GM23338 (cell line): Measurements from ENCODE around the gene TXNDC16. TPM values are rescaled to one million over a fixed set of nuclear protein-coding genes. Genes with fewer than 3 reads are reported as not detected.

Experiments used
- ATAC-seq: fragments of 200-7000 bp; cut with Tn5 transposase; 3 replicates; pipeline ENCODE4 v1.9.1; 2020
- DNase-seq: peaks from one replicate; pipeline ENCODE4 v3.0.0-alpha.2; 2015; ENCODE audit warnings: low spot score
- H2AFZ ChIP-seq: fragments of 200-600 bp; sonication (generic); 2 replicates; pipeline ENCODE4 v1.8.0; 2016; ENCODE audit warnings: antibody characterized with exemption, mild to moderate bottlenecking, moderate library complexity
- H3F3A ChIP-seq: fragments of 200-600 bp; sonication (generic); replicated peaks from 2 replicates; pipeline ENCODE4 v1.8.0; 2017; ENCODE audit warnings: antibody characterized with exemption, mixed run types, low read depth
- H3K27ac ChIP-seq: fragments of 200-600 bp; sonication (generic); 2 replicates; pipeline ENCODE4 v1.6.1; 2016; ENCODE audit warnings: low read depth
- H3K27me3 ChIP-seq: fragments of 200-600 bp; sonication (generic); 2 replicates; pipeline ENCODE4 v1.8.0; 2016; ENCODE audit warnings: mild to moderate bottlenecking, mixed run types, moderate library complexity; ENCODE audit not compliant: insufficient read depth
- H3K36me3 ChIP-seq: fragments of 200-600 bp; sonication (generic); 2 replicates; pipeline ENCODE4 v1.8.0; 2016; ENCODE audit warnings: mild to moderate bottlenecking; ENCODE audit not compliant: insufficient read depth
- H3K4me1 ChIP-seq: fragments of 200-600 bp; sonication (generic); 2 replicates; pipeline ENCODE4 v1.8.0; 2016; ENCODE audit warnings: mild to moderate bottlenecking, moderate library complexity; ENCODE audit not compliant: insufficient read depth
- H3K4me2 ChIP-seq: fragments of 200-600 bp; sonication (generic); 2 replicates; pipeline ENCODE4 v1.7.1; 2017; ENCODE audit warnings: mixed run types
- H3K4me3 ChIP-seq: fragments of 200-600 bp; sonication (generic); 2 replicates; pipeline ENCODE4 v1.6.1; 2016; ENCODE audit warnings: mixed run types
- H3K79me2 ChIP-seq: fragments of 200-600 bp; sonication (generic); replicated peaks from 2 replicates; pipeline ENCODE4 v1.8.0; 2017; ENCODE audit warnings: mild to moderate bottlenecking; ENCODE audit not compliant: insufficient read depth
- H3K9me2 ChIP-seq: fragments of 200-600 bp; sonication (generic); 2 replicates; pipeline ENCODE4 v1.8.0; 2017; ENCODE audit not compliant: insufficient read depth
- H4K20me1 ChIP-seq: fragments of 200-600 bp; sonication (generic); replicated peaks from 2 replicates; pipeline ENCODE4 v1.8.0; 2017; ENCODE audit warnings: mild to moderate bottlenecking; ENCODE audit not compliant: insufficient read depth
- H3K27ac Mint-ChIP-seq: 2 replicates; pipeline ENCODE4 v1.8.0; 2020; ENCODE audit warnings: inconsistent platforms, mild to moderate bottlenecking, moderate library complexity, mixed read lengths
- H3K27me3 Mint-ChIP-seq: 3 replicates; pipeline ENCODE4 v1.8.0; 2022; ENCODE audit warnings: low read depth, mild to moderate bottlenecking, moderate library complexity, mixed read lengths, inconsistent platforms; ENCODE audit not compliant: insufficient read depth, poor library complexity
- H3K36me3 Mint-ChIP-seq: 3 replicates; pipeline ENCODE4 v1.8.0; 2021; ENCODE audit warnings: low read depth, mild to moderate bottlenecking, inconsistent platforms, moderate library complexity, mixed read lengths
- H3K4me1 Mint-ChIP-seq: 3 replicates; pipeline ENCODE4 v1.8.0; 2020; ENCODE audit warnings: mild to moderate bottlenecking, inconsistent platforms, mixed read lengths
- H3K4me3 Mint-ChIP-seq: 3 replicates; pipeline ENCODE4 v1.8.0; 2021; ENCODE audit warnings: moderate library complexity, mild to moderate bottlenecking, inconsistent platforms, mixed read lengths
- H3K9me3 Mint-ChIP-seq: 3 replicates; pipeline ENCODE4 v1.8.0; 2020; ENCODE audit warnings: moderate library complexity, mild to moderate bottlenecking, inconsistent platforms, mixed read lengths
- CREB1 ChIP-seq: fragments of 250-450 bp; sonication (Bioruptor Pico); IDR thresholded peaks from 2 replicates; pipeline ENCODE4 v1.5.0; 2020; ENCODE audit warnings: low read depth, mild to moderate bottlenecking, moderate library complexity
- EZH2phosphoT487 ChIP-seq: fragments of 200-600 bp; sonication (generic); IDR thresholded peaks from one replicate; pipeline ENCODE4 v1.8.1; 2018; ENCODE audit warnings: antibody characterized with exemption; ENCODE audit not compliant: unreplicated experiment
- JUNB ChIP-seq: IDR thresholded peaks from one replicate; pipeline ENCODE4 v1.6.1; 2016; ENCODE audit warnings: antibody characterized with exemption; ENCODE audit not compliant: unreplicated experiment
- NANOG ChIP-seq: IDR thresholded peaks from 2 replicates; pipeline ENCODE4 v1.6.1; 2016; ENCODE audit warnings: antibody characterized with exemption, borderline replicate concordance
- POLR2AphosphoS5 ChIP-seq: IDR thresholded peaks from 2 replicates; pipeline ENCODE4 v1.6.1; 2016; ENCODE audit warnings: antibody characterized with exemption, low read depth
- STAT1 ChIP-seq: IDR thresholded peaks from one replicate; pipeline ENCODE4 v1.6.1; 2016; ENCODE audit warnings: antibody characterized with exemption; ENCODE audit not compliant: unreplicated experiment
- ZNF114 ChIP-seq: fragments of 250-450 bp; sonication (Bioruptor Pico); IDR thresholded peaks from 2 replicates; pipeline ENCODE4 v1.5.0; 2020; ENCODE audit warnings: mild to moderate bottlenecking, moderate library complexity
- ZNF331 ChIP-seq: fragments of 250-450 bp; sonication (Bioruptor Pico); IDR thresholded peaks from 2 replicates; pipeline ENCODE4 v1.5.0; 2020; ENCODE audit warnings: low read depth, mild to moderate bottlenecking, moderate library complexity
- polyA plus RNA-seq: library from polyadenylated mRNA; unstranded; fragments of >200 nt; fragmentation: Nextera tagmentation; extraction: Ambion mirVana; gene quantifications from 2 replicates; pipeline ENCODE4 v1.2.1, GENCODE V29; 2016
- total RNA-seq: library from RNA; depleted of rRNA; stranded (reverse); fragments of >200 nt; shearing (Covaris generic); gene quantifications from 2 replicates; pipeline ENCODE4 v1.2.3, GENCODE V29; 2014
- TF ChIP-seq, protein P1 (sequence below): IDR thresholded peaks from 2 replicates; pipeline ENCODE4 v1.6.1; 2016; ENCODE audit warnings: antibody characterized with exemption
- TF ChIP-seq, protein P2 (sequence below): IDR thresholded peaks from one replicate; pipeline ENCODE4 v1.6.1; 2018; ENCODE audit warnings: antibody characterized with exemption; ENCODE audit not compliant: unreplicated experiment
- TF ChIP-seq, protein P3 (sequence below): fragments of 250-450 bp; sonication (Bioruptor Pico); IDR thresholded peaks from 2 replicates; pipeline ENCODE4 v1.5.0; 2020; ENCODE audit warnings: mild to moderate bottlenecking, moderate library complexity
- TF ChIP-seq, protein P4 (sequence below), 2 experiments: fragments of 200-600 bp in 1 of 2; sonication (generic) in 1 of 2; conservative IDR thresholded peaks; 2 replicates each; pipeline versions ENCODE4 v1.5.1 to v1.6.1; 2016 to 2017; ENCODE audit warnings: antibody characterized with exemption in 2 of 2, low read depth in 2 of 2, mild to moderate bottlenecking in 2 of 2, moderate library complexity in 1 of 2

TXNDC16 gene
- total and polyA plus RNA-seq, 2 experiments from 2014 or later, result 13.6 to 14.0 TPM

DNA sequence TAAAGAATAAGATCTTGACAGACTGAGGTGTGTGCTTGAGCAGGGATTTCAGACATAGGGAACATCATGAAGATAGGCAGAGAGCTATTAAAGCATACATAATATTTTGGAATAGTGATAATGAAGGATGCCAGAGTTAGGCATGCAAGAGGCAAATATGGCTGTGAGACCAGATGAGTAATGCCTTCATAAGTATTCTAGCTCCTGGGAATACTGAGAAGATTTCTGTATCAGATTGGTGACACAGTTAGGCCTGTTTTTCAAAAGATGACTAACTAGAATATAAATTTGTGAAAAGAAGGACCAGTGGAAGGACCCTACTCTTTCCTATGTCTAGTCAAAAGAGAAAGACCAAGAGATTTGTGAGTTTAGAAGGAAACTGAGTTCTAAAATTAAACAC, 108.8 kb downstream of the TXNDC16 start:
- H3K36me3 ChIP-seq, result no peaks in the 10 kb centered on the region

More for the DNA sequence above, 108.8 kb downstream of the TXNDC16 start:
- no peak overlapping the region for H3K4me3 ChIP-seq
- Mint-ChIP-seq H3K27me3 (no peaks in the 10 kb centered on the region), H3K4me3 (no peak overlapping the region), H3K4me1 (no peaks in the 10 kb centered on the region), H3K27ac (no peak overlapping the region), H3K9me3 (no peaks in the 10 kb centered on the region), H3K36me3 (no peaks in the 10 kb centered on the region)
- H3K9me2 ChIP-seq, result no peaks in the 10 kb centered on the region
- no peaks in the 10 kb centered on the region for H4K20me1 ChIP-seq
- no peak overlapping the region for H2AFZ ChIP-seq
- DNase-seq, result no peak
- H3K4me1 ChIP-seq, result no peaks in the 10 kb centered on the region
- no peak overlapping the region for H3K4me2 ChIP-seq
- no peak overlapping the region for H3K27ac ChIP-seq
- no peaks in the 10 kb centered on the region for H3K27me3 ChIP-seq
- TF ChIP-seq STAT1 (no peak), CREB1 (CRISPR knock-in tag) (no peak), EZH2phosphoT487 (no peak), NANOG (no peak), ZNF331 (CRISPR knock-in tag) (no peak), ZNF114 (CRISPR knock-in tag) (no peak), POLR2AphosphoS5 (no peak), JUNB (no peak)
- TF ChIP-seq, protein P1, sequence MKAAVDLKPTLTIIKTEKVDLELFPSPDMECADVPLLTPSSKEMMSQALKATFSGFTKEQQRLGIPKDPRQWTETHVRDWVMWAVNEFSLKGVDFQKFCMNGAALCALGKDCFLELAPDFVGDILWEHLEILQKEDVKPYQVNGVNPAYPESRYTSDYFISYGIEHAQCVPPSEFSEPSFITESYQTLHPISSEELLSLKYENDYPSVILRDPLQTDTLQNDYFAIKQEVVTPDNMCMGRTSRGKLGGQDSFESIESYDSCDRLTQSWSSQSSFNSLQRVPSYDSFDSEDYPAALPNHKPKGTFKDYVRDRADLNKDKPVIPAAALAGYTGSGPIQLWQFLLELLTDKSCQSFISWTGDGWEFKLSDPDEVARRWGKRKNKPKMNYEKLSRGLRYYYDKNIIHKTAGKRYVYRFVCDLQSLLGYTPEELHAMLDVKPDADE, result no peak
- TF ChIP-seq, protein P2, sequence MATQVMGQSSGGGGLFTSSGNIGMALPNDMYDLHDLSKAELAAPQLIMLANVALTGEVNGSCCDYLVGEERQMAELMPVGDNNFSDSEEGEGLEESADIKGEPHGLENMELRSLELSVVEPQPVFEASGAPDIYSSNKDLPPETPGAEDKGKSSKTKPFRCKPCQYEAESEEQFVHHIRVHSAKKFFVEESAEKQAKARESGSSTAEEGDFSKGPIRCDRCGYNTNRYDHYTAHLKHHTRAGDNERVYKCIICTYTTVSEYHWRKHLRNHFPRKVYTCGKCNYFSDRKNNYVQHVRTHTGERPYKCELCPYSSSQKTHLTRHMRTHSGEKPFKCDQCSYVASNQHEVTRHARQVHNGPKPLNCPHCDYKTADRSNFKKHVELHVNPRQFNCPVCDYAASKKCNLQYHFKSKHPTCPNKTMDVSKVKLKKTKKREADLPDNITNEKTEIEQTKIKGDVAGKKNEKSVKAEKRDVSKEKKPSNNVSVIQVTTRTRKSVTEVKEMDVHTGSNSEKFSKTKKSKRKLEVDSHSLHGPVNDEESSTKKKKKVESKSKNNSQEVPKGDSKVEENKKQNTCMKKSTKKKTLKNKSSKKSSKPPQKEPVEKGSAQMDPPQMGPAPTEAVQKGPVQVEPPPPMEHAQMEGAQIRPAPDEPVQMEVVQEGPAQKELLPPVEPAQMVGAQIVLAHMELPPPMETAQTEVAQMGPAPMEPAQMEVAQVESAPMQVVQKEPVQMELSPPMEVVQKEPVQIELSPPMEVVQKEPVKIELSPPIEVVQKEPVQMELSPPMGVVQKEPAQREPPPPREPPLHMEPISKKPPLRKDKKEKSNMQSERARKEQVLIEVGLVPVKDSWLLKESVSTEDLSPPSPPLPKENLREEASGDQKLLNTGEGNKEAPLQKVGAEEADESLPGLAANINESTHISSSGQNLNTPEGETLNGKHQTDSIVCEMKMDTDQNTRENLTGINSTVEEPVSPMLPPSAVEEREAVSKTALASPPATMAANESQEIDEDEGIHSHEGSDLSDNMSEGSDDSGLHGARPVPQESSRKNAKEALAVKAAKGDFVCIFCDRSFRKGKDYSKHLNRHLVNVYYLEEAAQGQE, result no peak
- TF ChIP-seq, protein P3, sequence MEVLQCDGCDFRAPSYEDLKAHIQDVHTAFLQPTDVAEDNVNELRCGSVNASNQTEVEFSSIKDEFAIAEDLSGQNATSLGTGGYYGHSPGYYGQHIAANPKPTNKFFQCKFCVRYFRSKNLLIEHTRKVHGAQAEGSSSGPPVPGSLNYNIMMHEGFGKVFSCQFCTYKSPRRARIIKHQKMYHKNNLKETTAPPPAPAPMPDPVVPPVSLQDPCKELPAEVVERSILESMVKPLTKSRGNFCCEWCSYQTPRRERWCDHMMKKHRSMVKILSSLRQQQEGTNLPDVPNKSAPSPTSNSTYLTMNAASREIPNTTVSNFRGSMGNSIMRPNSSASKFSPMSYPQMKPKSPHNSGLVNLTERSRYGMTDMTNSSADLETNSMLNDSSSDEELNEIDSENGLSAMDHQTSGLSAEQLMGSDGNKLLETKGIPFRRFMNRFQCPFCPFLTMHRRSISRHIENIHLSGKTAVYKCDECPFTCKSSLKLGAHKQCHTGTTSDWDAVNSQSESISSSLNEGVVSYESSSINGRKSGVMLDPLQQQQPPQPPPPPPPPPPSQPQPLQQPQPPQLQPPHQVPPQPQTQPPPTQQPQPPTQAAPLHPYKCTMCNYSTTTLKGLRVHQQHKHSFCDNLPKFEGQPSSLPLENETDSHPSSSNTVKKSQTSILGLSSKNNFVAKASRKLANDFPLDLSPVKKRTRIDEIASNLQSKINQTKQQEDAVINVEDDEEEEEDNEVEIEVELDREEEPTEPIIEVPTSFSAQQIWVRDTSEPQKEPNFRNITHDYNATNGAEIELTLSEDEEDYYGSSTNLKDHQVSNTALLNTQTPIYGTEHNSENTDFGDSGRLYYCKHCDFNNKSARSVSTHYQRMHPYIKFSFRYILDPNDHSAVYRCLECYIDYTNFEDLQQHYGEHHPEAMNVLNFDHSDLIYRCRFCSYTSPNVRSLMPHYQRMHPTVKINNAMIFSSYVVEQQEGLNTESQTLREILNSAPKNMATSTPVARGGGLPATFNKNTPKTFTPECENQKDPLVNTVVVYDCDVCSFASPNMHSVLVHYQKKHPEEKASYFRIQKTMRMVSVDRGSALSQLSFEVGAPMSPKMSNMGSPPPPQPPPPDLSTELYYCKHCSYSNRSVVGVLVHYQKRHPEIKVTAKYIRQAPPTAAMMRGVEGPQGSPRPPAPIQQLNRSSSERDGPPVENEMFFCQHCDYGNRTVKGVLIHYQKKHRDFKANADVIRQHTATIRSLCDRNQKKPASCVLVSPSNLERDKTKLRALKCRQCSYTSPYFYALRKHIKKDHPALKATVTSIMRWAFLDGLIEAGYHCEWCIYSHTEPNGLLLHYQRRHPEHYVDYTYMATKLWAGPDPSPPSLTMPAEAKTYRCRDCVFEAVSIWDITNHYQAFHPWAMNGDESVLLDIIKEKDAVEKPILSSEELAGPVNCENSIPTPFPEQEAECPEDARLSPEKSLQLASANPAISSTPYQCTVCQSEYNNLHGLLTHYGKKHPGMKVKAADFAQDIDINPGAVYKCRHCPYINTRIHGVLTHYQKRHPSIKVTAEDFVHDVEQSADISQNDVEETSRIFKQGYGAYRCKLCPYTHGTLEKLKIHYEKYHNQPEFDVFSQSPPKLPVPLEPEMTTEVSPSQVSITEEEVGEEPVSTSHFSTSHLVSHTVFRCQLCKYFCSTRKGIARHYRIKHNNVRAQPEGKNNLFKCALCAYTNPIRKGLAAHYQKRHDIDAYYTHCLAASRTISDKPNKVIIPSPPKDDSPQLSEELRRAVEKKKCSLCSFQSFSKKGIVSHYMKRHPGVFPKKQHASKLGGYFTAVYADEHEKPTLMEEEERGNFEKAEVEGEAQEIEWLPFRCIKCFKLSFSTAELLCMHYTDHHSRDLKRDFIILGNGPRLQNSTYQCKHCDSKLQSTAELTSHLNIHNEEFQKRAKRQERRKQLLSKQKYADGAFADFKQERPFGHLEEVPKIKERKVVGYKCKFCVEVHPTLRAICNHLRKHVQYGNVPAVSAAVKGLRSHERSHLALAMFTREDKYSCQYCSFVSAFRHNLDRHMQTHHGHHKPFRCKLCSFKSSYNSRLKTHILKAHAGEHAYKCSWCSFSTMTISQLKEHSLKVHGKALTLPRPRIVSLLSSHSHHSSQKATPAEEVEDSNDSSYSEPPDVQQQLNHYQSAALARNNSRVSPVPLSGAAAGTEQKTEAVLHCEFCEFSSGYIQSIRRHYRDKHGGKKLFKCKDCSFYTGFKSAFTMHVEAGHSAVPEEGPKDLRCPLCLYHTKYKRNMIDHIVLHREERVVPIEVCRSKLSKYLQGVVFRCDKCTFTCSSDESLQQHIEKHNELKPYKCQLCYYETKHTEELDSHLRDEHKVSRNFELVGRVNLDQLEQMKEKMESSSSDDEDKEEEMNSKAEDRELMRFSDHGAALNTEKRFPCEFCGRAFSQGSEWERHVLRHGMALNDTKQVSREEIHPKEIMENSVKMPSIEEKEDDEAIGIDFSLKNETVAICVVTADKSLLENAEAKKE (CRISPR knock-in tag), result no peak
- TF ChIP-seq, protein P4, sequence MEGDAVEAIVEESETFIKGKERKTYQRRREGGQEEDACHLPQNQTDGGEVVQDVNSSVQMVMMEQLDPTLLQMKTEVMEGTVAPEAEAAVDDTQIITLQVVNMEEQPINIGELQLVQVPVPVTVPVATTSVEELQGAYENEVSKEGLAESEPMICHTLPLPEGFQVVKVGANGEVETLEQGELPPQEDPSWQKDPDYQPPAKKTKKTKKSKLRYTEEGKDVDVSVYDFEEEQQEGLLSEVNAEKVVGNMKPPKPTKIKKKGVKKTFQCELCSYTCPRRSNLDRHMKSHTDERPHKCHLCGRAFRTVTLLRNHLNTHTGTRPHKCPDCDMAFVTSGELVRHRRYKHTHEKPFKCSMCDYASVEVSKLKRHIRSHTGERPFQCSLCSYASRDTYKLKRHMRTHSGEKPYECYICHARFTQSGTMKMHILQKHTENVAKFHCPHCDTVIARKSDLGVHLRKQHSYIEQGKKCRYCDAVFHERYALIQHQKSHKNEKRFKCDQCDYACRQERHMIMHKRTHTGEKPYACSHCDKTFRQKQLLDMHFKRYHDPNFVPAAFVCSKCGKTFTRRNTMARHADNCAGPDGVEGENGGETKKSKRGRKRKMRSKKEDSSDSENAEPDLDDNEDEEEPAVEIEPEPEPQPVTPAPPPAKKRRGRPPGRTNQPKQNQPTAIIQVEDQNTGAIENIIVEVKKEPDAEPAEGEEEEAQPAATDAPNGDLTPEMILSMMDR (conservative IDR thresholded peaks at IDR 0.05; ENCODE audit: low read depth in 2 of 2), result no peak
- no peaks in the 10 kb centered on the region for H3F3A ChIP-seq
- no peaks in the 10 kb centered on the region for H3K79me2 ChIP-seq
- no peak for ATAC-seq
